RWPE1 (cell line): ENCODE data around the gene PRSS53.

ENCODE experiments used
- CTCF ChIA-PET: fragments of 350-600 bp; sonication (Branson Sonifier 250); formaldehyde crosslinking; extraction: SDS; loops from one replicate; lab custom pipeline; 2021; lab: Yijun Ruan, JAX
- POLR2A ChIA-PET: fragments of 400-600 bp; formaldehyde crosslinking; extraction: SDS; loops from one replicate; lab custom pipeline; 2020; ENCODE audit warnings: antibody characterized with exemption; ENCODE audit not compliant: low non-redundant PET; lab: Yijun Ruan, JAX
- DNase-seq: peaks from one replicate; pipeline ENCODE4 v3.0.0; 2012; ENCODE audit warnings: low spot score
- H3K27ac ChIP-seq: fragments of 450-650 bp; 2 replicates; pipeline ENCODE4 v1.5.1; 2017
- TF ChIP-seq, protein P1 (sequence below): fragments of 450-650 bp; conservative IDR thresholded peaks from 2 replicates; pipeline ENCODE4 v1.5.1; 2017; ENCODE audit warnings: low read depth, mild to moderate bottlenecking

Gene PRSS53

GRCh38 chr16:31042866-31043265, 45.9 kb downstream of the PRSS53 start:
- CTCF ChIA-PET = no interaction called here
- TF ChIP-seq, protein P1, sequence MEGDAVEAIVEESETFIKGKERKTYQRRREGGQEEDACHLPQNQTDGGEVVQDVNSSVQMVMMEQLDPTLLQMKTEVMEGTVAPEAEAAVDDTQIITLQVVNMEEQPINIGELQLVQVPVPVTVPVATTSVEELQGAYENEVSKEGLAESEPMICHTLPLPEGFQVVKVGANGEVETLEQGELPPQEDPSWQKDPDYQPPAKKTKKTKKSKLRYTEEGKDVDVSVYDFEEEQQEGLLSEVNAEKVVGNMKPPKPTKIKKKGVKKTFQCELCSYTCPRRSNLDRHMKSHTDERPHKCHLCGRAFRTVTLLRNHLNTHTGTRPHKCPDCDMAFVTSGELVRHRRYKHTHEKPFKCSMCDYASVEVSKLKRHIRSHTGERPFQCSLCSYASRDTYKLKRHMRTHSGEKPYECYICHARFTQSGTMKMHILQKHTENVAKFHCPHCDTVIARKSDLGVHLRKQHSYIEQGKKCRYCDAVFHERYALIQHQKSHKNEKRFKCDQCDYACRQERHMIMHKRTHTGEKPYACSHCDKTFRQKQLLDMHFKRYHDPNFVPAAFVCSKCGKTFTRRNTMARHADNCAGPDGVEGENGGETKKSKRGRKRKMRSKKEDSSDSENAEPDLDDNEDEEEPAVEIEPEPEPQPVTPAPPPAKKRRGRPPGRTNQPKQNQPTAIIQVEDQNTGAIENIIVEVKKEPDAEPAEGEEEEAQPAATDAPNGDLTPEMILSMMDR = no peak
- POLR2A ChIA-PET = no interaction called here

GRCh38 chr16:31038993-31039392, 49.8 kb downstream of the PRSS53 start:
- POLR2A ChIA-PET = no interaction called here
- DNase-seq = no peak
- CTCF ChIA-PET = no interaction called here
- TF ChIP-seq, protein P1 = no peak
- H3K27ac ChIP-seq = peak overlapping the region; percentile 20

More at GRCh38 chr16:31042866-31043265, 45.9 kb downstream of the PRSS53 start:
- peak overlapping the region; percentile 8 for H3K27ac ChIP-seq
- DNase-seq = no peak

DNA sequence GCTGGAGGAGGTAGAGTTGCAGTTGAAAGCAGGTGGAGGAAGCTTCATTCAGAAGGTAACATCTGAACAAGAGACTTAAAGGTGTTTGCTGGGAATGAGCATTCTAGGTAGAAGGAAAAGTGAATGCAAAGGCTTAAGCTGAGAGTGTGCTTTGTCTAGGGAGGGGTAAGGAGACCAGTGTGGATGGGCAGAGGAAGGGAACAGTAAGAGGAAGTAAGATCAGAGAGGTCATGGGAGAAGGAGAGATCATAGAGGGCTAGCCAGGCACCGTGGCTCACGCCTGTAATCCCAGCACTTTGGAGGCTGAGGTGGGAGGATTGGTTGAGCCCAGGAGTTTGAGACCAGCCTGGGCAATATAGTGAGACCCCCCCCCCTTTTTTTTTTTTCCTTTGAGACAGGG, 52.1 kb downstream of the PRSS53 start:
- no peak for DNase-seq
- H3K27ac ChIP-seq = no peak overlapping the region
- POLR2A ChIA-PET = no interaction called here
- CTCF ChIA-PET = no interaction called here
- TF ChIP-seq, protein P1 = no peak

DNA sequence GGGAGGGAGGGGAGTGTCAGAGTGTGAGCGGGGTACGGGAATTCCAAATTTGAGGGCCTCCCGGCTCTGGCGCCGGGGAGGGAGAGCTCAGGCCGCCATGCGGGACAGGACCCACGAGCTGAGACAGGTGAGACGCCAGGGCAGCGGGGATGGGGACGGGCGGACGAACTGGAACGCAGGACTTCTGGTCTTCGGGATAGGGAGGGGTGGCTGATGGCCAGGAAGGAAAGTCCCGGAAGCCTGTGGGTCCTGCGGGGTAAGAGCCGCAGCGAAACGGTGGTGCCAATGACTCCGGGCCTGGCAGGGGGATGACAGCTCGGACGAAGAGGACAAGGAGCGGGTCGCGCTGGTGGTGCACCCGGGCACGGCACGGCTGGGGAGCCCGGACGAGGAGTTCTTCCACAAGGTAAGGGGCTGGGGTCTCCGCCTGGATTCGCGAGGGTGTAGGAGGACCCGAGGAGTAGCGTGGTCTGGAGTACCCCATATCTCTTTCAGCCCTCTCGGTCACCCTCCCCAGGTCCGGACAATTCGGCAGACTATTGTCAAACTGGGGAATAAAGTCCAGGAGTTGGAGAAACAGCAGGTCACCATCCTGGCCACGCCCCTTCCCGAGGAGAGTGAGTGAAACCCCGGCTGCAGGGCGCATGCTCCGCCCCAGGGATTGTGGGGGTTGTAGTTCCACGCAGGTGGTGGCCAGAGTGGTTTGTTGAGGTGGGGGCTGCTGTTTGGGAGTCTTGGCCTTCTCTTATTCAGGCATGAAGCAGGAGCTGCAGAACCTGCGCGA, 54.8 kb downstream of the PRSS53 start:
- peak overlapping the region; percentile 83 for H3K27ac ChIP-seq

More for the DNA sequence above, 54.8 kb downstream of the PRSS53 start:
- DNase-seq = peak; percentile 98
- ChIA-PET CTCF (interaction anchor here (0.6 to 1.4 kb wide), 6 partner anchors 17 to 126 kb away, joined by 3 to 8 read pairs (median 4); no protein-coding TSS in a partner anchor), POLR2A (interaction anchor here (0.7 kb wide), 1 partner anchor 58 kb away, joined by 4 read pairs; no protein-coding TSS in a partner anchor)
- TF ChIP-seq, protein P1 = no peak
